Testis (tissue), 2 donors: ENCODE results near the gene ANTXR2.

Experiments used
- POLR2A ChIP-seq: fragments of 450-650 bp; IDR thresholded peaks from one replicate; pipeline ENCODE4 v1.6.1; 2017; ENCODE audit warnings: antibody characterized with exemption, mild to moderate bottlenecking, moderate library complexity
- TF ChIP-seq, protein P1 (sequence below), 3 experiments: fragments of 450-650 bp in 2 of 3; fragments of 200-600 bp in 1 of 3; sonication (generic) in 1 of 3; IDR thresholded peaks; one replicate each; pipeline ENCODE4 v1.5.1; 2016 to 2019; ENCODE audit warnings: antibody characterized with exemption in 3 of 3, mild to moderate bottlenecking in 2 of 3, moderate library complexity in 1 of 3

DNA sequence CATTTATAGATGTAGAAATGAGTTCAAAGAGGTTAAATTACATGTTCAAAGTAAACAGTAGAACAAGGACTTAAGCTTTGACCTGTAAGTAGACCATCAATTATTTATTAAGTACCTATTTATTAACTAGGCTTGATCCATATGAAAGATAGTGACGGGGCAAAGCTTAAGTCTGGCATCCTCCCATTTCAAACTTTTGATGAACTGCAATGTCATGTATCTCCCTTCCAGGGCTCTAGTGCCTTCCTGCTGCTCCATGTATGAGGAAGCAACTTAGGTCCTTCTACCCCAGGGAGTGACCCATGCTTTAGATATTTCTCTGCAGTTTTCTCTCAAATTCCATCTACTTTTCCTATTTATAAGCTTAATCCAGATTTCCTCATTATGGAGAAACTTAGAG is 31.9 kb upstream of the ANTXR2 start:
- no peak for TF ChIP-seq POLR2A
- TF ChIP-seq, protein P1, sequence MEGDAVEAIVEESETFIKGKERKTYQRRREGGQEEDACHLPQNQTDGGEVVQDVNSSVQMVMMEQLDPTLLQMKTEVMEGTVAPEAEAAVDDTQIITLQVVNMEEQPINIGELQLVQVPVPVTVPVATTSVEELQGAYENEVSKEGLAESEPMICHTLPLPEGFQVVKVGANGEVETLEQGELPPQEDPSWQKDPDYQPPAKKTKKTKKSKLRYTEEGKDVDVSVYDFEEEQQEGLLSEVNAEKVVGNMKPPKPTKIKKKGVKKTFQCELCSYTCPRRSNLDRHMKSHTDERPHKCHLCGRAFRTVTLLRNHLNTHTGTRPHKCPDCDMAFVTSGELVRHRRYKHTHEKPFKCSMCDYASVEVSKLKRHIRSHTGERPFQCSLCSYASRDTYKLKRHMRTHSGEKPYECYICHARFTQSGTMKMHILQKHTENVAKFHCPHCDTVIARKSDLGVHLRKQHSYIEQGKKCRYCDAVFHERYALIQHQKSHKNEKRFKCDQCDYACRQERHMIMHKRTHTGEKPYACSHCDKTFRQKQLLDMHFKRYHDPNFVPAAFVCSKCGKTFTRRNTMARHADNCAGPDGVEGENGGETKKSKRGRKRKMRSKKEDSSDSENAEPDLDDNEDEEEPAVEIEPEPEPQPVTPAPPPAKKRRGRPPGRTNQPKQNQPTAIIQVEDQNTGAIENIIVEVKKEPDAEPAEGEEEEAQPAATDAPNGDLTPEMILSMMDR (IDR thresholded peaks at IDR 0.05), result no peak
